Activated gamma-delta T cell treated with anti-CD3 and anti-CD28 coated beads, Interleukin-2, amount 50 U/mL, for 16 hours (primary cell): ENCODE measurements around the gene TBK1.

Source experiments
- DNase-seq: peaks from one replicate; pipeline ENCODE4 v3.0.0-alpha.2; 2020; ENCODE audit warnings: low read depth

The TBK1 gene

GRCh38 chr12:64452559-64453329, 824 bp downstream of the TBK1 start:
- DNase-seq: no peak

GRCh38 chr12:64455506-64455905, 3.6 kb downstream of the TBK1 start:
- no peak for DNase-seq

GRCh38 chr12:64456119-64456518, 4.2 kb downstream of the TBK1 start:
- no peak for DNase-seq

GRCh38 chr12:64457032-64457431, 5.1 kb downstream of the TBK1 start:
- DNase-seq: no peak

GRCh38 chr12:64457466-64457865, 5.5 kb downstream of the TBK1 start:
- DNase-seq: no peak

- no peak for DNase-seq
Measured at GRCh38 chr12:64457923-64458322, 6.0 kb downstream of the TBK1 start.

GRCh38 chr12:64459394-64459891, 7.5 kb downstream of the TBK1 start:
- no peak for DNase-seq

- DNase-seq: no peak
Measured at GRCh38 chr12:64461634-64462414, 9.9 kb downstream of the TBK1 start.

- no peak for DNase-seq
Measured at GRCh38 chr12:64466178-64466577, 14.3 kb downstream of the TBK1 start.

- no peak for DNase-seq
Measured at GRCh38 chr12:64468966-64469365, 17.0 kb downstream of the TBK1 start.

- no peak for DNase-seq
Measured at GRCh38 chr12:64469455-64470142, 17.7 kb downstream of the TBK1 start.

GRCh38 chr12:64470495-64470894, 18.6 kb downstream of the TBK1 start:
- DNase-seq: no peak

GRCh38 chr12:64473176-64473575, 21.3 kb downstream of the TBK1 start:
- no peak for DNase-seq

- no peak for DNase-seq
Measured at GRCh38 chr12:64475518-64475917, 23.6 kb downstream of the TBK1 start.

- DNase-seq: no peak
Measured at GRCh38 chr12:64476844-64477243, 24.9 kb downstream of the TBK1 start.

GRCh38 chr12:64478661-64479060, 26.7 kb downstream of the TBK1 start:
- DNase-seq: no peak

GRCh38 chr12:64480148-64480547, 28.2 kb downstream of the TBK1 start:
- DNase-seq: no peak

- no peak for DNase-seq
Measured at GRCh38 chr12:64486657-64487056, 34.7 kb downstream of the TBK1 start.

- DNase-seq: no peak
Measured at GRCh38 chr12:64491718-64492117, 39.8 kb downstream of the TBK1 start.

GRCh38 chr12:64493513-64493912, 41.6 kb downstream of the TBK1 start:
- no peak for DNase-seq

- no peak for DNase-seq
Measured at GRCh38 chr12:64494998-64495729, 43.2 kb downstream of the TBK1 start.

GRCh38 chr12:64496839-64497400, 45.0 kb downstream of the TBK1 start:
- no peak for DNase-seq
